Type B pancreatic cell (in vitro differentiated cells): ENCODE measurements around the gene ANKRD33B. TPM values are rescaled to one million over a fixed set of nuclear protein-coding genes. Genes with fewer than 3 reads are reported as not detected.

Experiments used
- DNase-seq: peaks from one replicate; pipeline ENCODE4 v3.0.0; 2021; ENCODE audit warnings: mixed read lengths; ENCODE audit not compliant: unreplicated experiment; ENCODE audit errors: extremely low spot score
- H3K27ac Mint-ChIP-seq: 2 replicates; pipeline ENCODE4 v1.8.0; 2021; ENCODE audit warnings: mild to moderate bottlenecking, mixed read lengths
- H3K27me3 Mint-ChIP-seq: 2 replicates; pipeline ENCODE4 v1.8.0; 2021; ENCODE audit warnings: mixed read lengths
- H3K36me3 Mint-ChIP-seq: 2 replicates; pipeline ENCODE4 v1.8.0; 2021; ENCODE audit warnings: mixed read lengths
- H3K4me1 Mint-ChIP-seq: one replicate; pipeline ENCODE4 v1.8.0; 2021; ENCODE audit warnings: mixed read lengths; ENCODE audit not compliant: unreplicated experiment
- H3K4me3 Mint-ChIP-seq: 2 replicates; pipeline ENCODE4 v1.8.0; 2021; ENCODE audit warnings: mild to moderate bottlenecking, mixed read lengths
- H3K9me3 Mint-ChIP-seq: 2 replicates; pipeline ENCODE4 v1.8.0; 2021; ENCODE audit warnings: mixed read lengths
- total RNA-seq: library from RNA; stranded (reverse); gene quantifications from 2 replicates; pipeline ENCODE4 v1.2.1, GENCODE V29; 2021; ENCODE audit warnings: low replicate concordance
- TF ChIP-seq, protein P1 (sequence below): fragments of 200-600 bp; sonication (generic); conservative IDR thresholded peaks from 2 replicates; pipeline ENCODE4 v1.5.0; 2021; ENCODE audit warnings: antibody characterized with exemption, mild to moderate bottlenecking

ANKRD33B gene
- total RNA-seq, 1 donor from 2014 or later = 3.4 TPM

DNA sequence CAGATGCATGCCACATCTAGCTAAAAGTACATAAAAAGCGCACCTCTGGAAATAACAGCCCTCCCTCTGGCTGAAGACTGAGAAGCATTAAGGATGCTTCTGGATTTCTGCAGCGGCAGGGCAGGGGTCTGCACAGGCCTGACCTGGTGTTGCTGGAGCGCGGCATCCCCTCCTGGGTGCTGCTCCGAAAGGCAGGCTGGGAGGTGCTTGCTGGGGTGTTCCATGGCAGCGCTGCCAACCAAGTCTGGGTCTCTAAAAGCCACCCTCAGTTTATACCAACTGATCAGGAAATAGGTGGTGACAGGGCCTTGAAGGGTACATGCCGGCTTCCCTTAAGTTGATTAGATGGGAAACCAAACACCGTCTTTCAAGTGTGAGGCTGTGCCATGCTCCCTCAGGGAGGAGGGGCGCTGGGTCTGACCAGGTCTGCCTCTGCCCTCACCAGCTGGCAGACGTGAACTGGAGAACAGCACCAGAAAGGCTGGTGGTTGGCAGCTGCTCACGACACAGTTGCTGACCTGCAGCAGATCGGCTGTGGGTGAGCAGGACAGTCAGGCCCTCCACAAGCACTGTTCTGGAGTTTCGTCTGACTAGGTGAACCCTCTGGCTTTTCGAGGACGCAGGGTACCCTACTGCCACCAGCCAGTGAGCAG, 115.6 kb downstream of the ANKRD33B start:
- H3K4me3 Mint-ChIP-seq = no peak overlapping the region
- DNase-seq = no peak
- no peaks in the 10 kb centered on the region for H3K9me3 Mint-ChIP-seq
- H3K4me1 Mint-ChIP-seq = no peaks in the 10 kb centered on the region
- H3K27me3 Mint-ChIP-seq = peaks cover 3% of the 10 kb centered on the region
- TF ChIP-seq, protein P1, sequence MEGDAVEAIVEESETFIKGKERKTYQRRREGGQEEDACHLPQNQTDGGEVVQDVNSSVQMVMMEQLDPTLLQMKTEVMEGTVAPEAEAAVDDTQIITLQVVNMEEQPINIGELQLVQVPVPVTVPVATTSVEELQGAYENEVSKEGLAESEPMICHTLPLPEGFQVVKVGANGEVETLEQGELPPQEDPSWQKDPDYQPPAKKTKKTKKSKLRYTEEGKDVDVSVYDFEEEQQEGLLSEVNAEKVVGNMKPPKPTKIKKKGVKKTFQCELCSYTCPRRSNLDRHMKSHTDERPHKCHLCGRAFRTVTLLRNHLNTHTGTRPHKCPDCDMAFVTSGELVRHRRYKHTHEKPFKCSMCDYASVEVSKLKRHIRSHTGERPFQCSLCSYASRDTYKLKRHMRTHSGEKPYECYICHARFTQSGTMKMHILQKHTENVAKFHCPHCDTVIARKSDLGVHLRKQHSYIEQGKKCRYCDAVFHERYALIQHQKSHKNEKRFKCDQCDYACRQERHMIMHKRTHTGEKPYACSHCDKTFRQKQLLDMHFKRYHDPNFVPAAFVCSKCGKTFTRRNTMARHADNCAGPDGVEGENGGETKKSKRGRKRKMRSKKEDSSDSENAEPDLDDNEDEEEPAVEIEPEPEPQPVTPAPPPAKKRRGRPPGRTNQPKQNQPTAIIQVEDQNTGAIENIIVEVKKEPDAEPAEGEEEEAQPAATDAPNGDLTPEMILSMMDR = no peak
- no peak overlapping the region for H3K27ac Mint-ChIP-seq
- peaks cover 25% of the 10 kb centered on the region for H3K36me3 Mint-ChIP-seq

DNA sequence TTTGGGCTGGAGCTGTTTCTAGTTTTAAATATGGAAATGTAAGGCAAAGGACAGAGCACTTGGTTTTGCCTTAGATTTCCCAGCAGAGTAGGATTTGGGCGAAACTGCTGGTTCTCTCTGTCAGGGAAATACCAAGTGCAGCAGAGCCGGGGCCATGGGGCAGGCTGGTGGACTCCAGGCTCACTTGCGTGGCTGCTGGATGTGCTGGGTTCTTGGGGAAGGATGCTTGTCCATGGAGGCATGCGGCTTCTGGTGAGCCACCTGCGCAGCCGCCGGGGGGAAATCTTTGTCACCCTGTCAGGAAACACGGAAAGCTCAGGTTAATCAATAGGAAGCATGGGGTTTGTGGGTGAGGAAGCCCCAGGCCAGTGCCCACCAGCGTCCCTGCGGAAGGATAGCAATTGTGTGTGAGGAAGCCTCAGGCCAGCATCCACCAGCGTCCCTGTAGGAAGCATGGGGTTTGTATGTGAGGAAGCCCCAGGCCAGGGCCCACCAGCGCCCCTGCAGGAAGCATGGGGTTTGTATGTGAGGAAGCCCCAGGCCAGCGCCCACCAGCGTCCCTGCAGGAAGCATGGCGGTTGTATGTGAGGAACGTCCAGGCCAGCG, 117.1 kb downstream of the ANKRD33B start:
- no peaks in the 10 kb centered on the region for H3K9me3 Mint-ChIP-seq
- no peak overlapping the region for H3K4me3 Mint-ChIP-seq
- H3K4me1 Mint-ChIP-seq = peaks cover 5% of the 10 kb centered on the region
- TF ChIP-seq, protein P1 = no peak
- H3K27me3 Mint-ChIP-seq = no peaks in the 10 kb centered on the region
- DNase-seq = no peak
- H3K27ac Mint-ChIP-seq = no peak overlapping the region
- H3K36me3 Mint-ChIP-seq = peaks cover 34% of the 10 kb centered on the region

DNA sequence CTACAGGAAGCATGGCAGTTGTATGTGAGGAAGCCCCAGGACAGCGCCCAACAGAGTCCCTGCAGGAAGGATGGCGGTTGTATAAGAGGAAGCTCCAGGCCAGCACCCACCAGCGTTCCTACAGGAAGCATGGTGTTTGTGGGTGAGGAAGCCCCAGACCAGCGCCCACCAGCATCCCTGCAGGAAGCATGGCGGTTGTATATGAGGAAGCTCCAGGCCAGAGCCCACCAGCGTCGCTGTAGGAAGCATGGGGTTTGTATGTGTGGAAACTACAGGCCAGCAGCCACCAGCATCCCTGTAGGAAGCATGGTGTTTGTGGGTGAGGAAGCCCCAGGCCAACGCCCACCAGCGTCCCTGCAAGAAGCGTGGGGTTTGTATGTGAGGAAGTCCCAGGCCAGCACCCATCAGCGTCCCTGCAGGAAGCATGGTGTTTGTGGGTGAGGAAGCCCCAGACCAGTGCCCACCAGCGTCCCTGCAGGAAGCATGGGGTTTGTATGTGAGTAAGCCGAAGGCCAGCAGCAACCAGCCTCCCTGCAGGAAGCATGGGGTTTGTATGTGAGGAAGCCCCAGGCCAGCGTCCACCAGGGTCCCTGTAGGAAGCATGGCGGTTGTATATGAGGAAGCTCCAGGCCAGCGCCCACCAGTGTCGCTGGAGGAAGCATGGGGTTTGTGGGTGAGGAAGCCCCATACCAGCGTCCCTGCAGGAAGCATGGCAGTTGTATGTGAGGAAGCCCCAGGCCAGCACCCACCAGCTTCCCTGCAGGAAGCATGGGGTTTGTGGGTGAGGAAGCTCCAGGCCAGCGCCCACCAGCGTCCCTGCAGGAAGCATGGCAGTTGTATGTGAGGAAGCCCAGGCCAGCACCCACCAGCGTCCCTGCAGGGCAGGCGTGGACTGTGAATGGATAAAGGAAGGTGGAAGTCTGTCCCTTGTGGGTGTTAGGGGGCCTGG, 118.1 kb downstream of the ANKRD33B start:
- Mint-ChIP-seq H3K27me3 (no peaks in the 10 kb centered on the region), H3K4me3 (no peak overlapping the region), H3K9me3 (peaks cover under 1% of the 10 kb centered on the region), H3K27ac (no peak overlapping the region), H3K36me3 (peaks cover 37% of the 10 kb centered on the region), H3K4me1 (peaks cover 5% of the 10 kb centered on the region)
- DNase-seq = no peak
- TF ChIP-seq, protein P1 = no peak

DNA sequence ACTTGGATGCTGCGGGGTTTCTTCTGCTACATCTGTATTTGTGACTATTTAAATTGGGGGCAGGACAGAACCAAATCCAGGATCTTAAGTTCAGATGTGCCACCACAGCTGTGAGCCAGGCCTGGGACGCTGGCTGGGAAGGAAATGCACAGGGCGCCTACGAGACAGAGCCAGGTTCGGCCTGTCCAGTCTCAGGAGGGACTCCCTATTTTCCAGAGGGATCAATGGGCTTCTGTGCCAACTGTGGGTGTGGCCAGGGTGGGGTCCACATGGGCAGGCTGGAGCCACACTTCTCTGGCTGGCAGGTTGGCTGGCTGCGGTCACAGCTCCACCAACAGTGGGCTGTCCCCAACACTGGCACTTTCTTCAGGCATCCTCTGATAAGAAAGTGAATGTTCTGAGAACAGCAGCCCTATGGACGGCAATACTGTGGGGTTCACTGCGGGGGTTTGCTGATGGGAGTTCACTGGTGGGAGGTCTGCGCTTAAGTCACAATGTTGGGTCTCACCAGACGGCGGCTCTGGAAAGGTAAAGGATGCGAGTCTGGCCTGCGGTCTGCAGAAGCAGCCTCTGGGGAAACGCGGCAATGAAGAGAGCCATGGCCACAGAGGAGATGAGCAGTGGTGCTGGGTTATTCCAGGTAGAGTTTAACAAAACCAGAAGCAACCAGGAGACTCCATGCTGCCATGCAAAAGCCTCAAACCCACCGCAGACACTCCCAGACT, 119.1 kb downstream of the ANKRD33B start:
- Mint-ChIP-seq H3K4me1 (peaks cover 5% of the 10 kb centered on the region), H3K27me3 (no peaks in the 10 kb centered on the region), H3K4me3 (no peak overlapping the region), H3K27ac (no peak overlapping the region), H3K9me3 (peaks cover 5% of the 10 kb centered on the region), H3K36me3 (peaks cover 34% of the 10 kb centered on the region)
- TF ChIP-seq, protein P1 = no peak
- no peak for DNase-seq
